Right atrium auricular region (tissue), 2 donors: ENCODE results near the gene SPATC1L. TPM values are rescaled to one million over a fixed set of nuclear protein-coding genes. Genes with fewer than 3 reads are reported as not detected.

Experiments used
- DNase-seq: peaks from one replicate; pipeline ENCODE4 v3.0.0-alpha.2; 2019; ENCODE audit warnings: low spot score
- H3K27ac ChIP-seq, 2 donors: fragments of 200-600 bp; sonication (generic); 1 replicate in 1 of 2; 2 replicates in 1 of 2; pipeline ENCODE4 v1.5.1; 2016 to 2019
- H3K27me3 ChIP-seq, 2 donors: fragments of 200-600 bp; sonication (generic); one replicate each; pipeline versions ENCODE4 v1.5.1 to v1.6.0; 2017 to 2019
- H3K36me3 ChIP-seq: fragments of 200-600 bp; sonication (generic); one replicate; pipeline ENCODE4 v1.5.1; 2016
- H3K4me1 ChIP-seq, 2 donors: fragments of 200-600 bp; sonication (generic); one replicate each; pipeline versions ENCODE4 v1.5.1 to v1.6.0; 2017 to 2019
- H3K4me3 ChIP-seq, 2 donors: fragments of 200-600 bp; sonication (generic); 1 replicate in 1 of 2; 2 replicates in 1 of 2; pipeline ENCODE4 v1.5.1; 2017 to 2019; ENCODE audit warnings: mild to moderate bottlenecking in 1 of 2, moderate library complexity in 1 of 2
- H3K9me3 ChIP-seq, 2 donors: fragments of 200-600 bp; sonication (generic); one replicate each; pipeline ENCODE4 v1.5.1; 2019
- total RNA-seq, 2 donors: library from RNA; depleted of rRNA; stranded (reverse); fragments of >200 nt; gene quantifications; one replicate each; pipeline ENCODE4 v1.1.0, GENCODE V29; 2016
- TF ChIP-seq, protein P1 (sequence below), 2 donors: fragments of 200-600 bp; sonication (generic); IDR thresholded peaks; one replicate each; pipeline ENCODE4 v1.5.1; 2019; ENCODE audit warnings: antibody characterized with exemption in 2 of 2

The SPATC1L gene
- total RNA-seq, 2 donors from 2014 or later, result 8.7 to 12.5 TPM

DNA sequence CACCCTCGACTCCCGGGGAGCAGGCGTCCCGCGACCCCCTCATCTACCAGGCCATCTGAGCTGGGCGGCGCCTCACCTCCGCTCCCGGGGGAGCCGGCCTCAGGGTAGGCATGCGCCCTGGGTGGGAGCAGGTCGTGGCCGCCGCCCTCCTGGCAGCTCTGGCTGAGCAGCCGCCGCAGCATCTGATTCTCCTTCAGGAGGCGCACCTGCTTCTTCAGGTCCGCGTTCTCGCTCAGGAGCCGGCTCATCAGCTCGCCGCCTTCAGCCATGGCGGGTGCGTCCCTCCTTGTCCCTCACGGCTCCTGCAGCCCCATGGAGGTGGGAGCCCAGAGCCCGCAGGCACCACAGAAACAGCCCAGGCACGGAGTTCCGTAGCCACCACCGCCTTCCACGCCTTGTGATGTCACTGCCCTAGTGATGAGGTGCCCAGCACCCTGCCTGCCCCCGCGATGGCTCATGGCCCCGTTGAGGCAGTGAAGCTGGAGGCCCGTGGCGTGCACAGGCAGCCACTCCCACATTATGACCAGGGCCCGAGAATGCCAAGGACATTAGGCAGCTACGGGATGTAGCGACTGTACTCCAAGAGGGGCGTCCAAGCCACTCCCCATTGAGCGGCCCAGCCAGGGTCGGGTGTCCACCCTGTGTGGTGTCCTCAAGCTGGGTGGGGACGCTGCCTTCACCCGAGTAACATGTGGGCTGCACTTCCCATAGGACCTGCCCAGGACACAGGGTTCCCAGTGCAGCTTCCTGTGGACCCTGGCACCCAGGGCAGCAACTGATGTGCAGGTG, 1.5 kb downstream of the SPATC1L start:
- TF ChIP-seq, protein P1, sequence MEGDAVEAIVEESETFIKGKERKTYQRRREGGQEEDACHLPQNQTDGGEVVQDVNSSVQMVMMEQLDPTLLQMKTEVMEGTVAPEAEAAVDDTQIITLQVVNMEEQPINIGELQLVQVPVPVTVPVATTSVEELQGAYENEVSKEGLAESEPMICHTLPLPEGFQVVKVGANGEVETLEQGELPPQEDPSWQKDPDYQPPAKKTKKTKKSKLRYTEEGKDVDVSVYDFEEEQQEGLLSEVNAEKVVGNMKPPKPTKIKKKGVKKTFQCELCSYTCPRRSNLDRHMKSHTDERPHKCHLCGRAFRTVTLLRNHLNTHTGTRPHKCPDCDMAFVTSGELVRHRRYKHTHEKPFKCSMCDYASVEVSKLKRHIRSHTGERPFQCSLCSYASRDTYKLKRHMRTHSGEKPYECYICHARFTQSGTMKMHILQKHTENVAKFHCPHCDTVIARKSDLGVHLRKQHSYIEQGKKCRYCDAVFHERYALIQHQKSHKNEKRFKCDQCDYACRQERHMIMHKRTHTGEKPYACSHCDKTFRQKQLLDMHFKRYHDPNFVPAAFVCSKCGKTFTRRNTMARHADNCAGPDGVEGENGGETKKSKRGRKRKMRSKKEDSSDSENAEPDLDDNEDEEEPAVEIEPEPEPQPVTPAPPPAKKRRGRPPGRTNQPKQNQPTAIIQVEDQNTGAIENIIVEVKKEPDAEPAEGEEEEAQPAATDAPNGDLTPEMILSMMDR (IDR thresholded peaks at IDR 0.05), result no peak
- Histone ChIP-seq H3K4me1 (peaks cover 0 to 19% of the 10 kb centered on the region in 2 donors), H3K9me3 (no peaks in the 10 kb centered on the region), H3K27me3 (no peaks in the 10 kb centered on the region), H3K4me3 (no peak overlapping the region), H3K36me3 (no peaks in the 10 kb centered on the region), H3K27ac (peak overlapping the region in 1 of 2 donors; percentile 31)
- DNase-seq, result peak; percentile 59

DNA sequence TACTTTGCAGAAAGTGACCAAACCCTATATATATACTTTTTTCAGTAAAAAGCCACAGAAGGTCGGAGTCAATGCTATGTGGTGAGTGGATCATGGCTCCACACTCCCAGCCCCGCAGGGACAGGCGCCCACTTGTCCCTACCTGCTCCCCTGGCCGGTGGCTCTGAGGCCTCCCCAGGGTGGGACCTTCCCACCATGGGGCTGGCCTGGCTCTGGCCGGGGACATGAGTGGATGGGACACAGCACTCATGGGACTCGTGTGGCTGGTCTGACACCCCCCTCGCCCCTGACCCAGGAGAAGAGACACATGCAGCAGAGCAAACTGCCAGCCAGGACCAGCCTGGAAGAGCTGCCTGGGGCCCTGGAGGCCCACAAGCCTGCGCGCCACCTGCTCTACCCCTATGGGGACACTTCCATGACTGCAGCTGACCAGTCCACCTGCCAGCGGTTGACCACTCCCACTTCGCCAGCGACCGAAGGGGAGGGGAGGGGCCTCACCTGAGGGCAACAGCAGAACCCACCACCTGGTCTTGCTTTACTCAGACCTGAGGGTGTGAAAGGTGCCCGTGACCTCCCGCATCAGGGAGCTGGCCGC, 2.2 kb downstream of the SPATC1L start:
- TF ChIP-seq, protein P1 (IDR thresholded peaks at IDR 0.05), result no peak
- peak; percentile 57 for DNase-seq
- Histone ChIP-seq H3K9me3 (no peaks in the 10 kb centered on the region), H3K27ac (peak overlapping the region in 1 of 2 donors; percentile 31), H3K4me1 (peaks cover 0 to 15% of the 10 kb centered on the region in 2 donors), H3K4me3 (no peak overlapping the region), H3K27me3 (no peaks in the 10 kb centered on the region), H3K36me3 (no peaks in the 10 kb centered on the region)

DNA sequence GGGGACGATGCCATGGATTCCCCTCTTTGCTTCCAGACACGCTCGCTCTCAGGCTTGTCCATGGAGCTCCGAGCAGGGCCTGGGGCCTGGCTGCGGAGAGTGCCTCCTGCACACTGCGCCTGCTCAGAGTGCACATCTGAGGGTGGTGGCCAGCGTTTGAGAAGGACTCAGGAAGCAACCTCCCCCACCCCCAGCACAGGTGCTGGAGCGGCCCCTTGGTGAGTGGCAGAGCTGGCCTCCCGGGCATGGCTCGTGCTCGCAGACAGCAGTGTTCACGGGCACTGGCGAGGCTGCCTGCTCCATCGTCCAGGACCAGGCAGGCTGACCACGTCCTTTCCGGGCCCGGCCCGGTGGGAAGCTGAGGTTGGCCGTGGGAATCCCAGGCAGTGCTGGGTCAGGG, 2.8 kb downstream of the SPATC1L start:
- no peak overlapping the region for H3K27ac ChIP-seq
- peaks cover 0 to 15% of the 10 kb centered on the region in 2 donors for H3K4me1 ChIP-seq
- TF ChIP-seq, protein P1 (IDR thresholded peaks at IDR 0.05), result no peak
- peak; percentile 34 for DNase-seq
- H3K9me3 ChIP-seq, result no peaks in the 10 kb centered on the region
- no peak overlapping the region for H3K4me3 ChIP-seq
- H3K27me3 ChIP-seq, result no peaks in the 10 kb centered on the region
- H3K36me3 ChIP-seq, result no peaks in the 10 kb centered on the region

DNA sequence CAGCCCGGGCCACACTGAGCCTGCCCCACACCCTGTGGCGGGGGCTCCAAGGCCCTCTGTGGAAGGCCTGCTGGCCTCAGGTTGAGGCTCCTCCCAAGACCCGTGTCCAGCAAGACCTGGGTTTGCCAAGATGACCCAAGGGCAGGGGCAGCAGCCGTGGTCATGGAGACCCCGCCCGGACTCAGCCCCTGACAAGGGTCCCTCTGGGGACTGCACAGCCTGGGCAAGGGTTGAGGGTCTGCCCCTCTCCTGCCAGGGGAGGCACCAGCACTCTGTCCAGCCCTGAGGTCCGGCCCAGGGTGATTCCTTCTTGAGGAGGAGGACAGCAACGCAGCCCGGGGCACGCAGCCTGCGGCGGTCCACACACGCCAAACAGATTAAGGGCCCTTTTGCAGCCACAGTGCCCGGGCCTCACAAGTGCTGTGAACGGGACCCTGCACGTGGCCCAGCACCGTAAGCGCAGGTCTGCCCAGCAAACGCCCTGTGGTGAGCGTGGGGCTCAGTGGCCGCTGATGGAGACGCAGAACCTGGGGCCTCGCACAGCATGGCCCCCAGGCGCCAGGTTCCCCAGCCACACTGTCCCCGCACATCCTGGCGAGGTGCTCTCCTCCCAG, 3.4 kb downstream of the SPATC1L start:
- no peaks in the 10 kb centered on the region for H3K36me3 ChIP-seq
- peaks cover 0 to 13% of the 10 kb centered on the region in 2 donors for H3K4me1 ChIP-seq
- H3K9me3 ChIP-seq, result no peaks in the 10 kb centered on the region
- H3K27ac ChIP-seq, result no peak overlapping the region
- H3K4me3 ChIP-seq, result no peak overlapping the region
- DNase-seq, result peak; percentile 53
- TF ChIP-seq, protein P1 (IDR thresholded peaks at IDR 0.05), result no peak
- no peaks in the 10 kb centered on the region for H3K27me3 ChIP-seq

DNA sequence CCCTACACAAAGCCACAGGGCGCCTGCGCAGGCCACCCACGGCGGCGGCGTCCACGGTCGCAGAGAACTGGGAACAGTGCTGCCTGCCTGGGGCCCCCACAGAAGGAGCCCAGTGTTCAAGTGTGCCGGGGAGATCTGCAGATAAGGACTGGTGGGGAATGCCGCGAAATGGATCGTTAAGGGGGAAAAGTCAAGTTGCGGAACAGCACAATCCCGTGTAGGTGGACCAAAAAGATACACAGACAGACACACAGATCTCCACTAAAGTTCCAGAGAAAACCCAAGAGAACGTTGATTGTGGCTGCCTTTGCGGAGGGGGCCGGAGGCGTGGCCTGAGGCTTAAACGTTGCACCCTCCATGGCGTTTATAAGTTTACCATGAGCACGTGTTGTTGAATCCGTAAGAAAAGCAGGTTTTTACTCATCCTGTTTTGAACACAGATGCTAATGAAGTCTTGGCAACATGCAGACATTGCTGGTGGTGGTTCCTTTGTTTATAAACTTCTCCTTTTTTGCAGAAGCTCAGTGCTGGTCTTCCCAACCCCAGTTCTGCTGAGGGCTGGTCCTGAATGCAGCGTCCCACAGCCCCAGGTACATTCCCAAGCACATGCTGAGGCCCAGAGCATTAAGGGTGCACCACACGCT, 4.1 kb downstream of the SPATC1L start:
- no peak overlapping the region for H3K4me3 ChIP-seq
- H3K36me3 ChIP-seq, result no peaks in the 10 kb centered on the region
- no peak overlapping the region for H3K27ac ChIP-seq
- peaks cover 0 to 6% of the 10 kb centered on the region in 2 donors for H3K4me1 ChIP-seq
- no peaks in the 10 kb centered on the region for H3K27me3 ChIP-seq
- H3K9me3 ChIP-seq, result no peaks in the 10 kb centered on the region
- peak; percentile 16 for DNase-seq
- TF ChIP-seq, protein P1 (IDR thresholded peaks at IDR 0.05), result no peak
